Gastroesophageal sphincter (tissue), 4 donors: ENCODE data around the gene ZSWIM7. TPM values are rescaled to one million over a fixed set of nuclear protein-coding genes. Genes with fewer than 3 reads are reported as not detected.

Source experiments
- ATAC-seq: fragments of 150-250 bp; one replicate; pipeline ENCODE4 v1.9.1; 2016; ENCODE audit warnings: mild to moderate bottlenecking, moderate library complexity
- H3K27ac ChIP-seq, 4 donors: fragments of 200-600 bp; sonication (generic) in 3 of 4; 1 replicate in 3 of 4; 2 replicates in 1 of 4; pipeline ENCODE4 v1.5.1; 2016 to 2019
- H3K27me3 ChIP-seq: fragments of 200-600 bp; sonication (generic); one replicate; pipeline ENCODE4 v1.5.1; 2019
- H3K36me3 ChIP-seq, 2 donors: fragments of 200-600 bp; sonication (generic); one replicate each; pipeline ENCODE4 v1.5.1; 2019; ENCODE audit warnings: control low read depth in 1 of 2
- H3K4me1 ChIP-seq, 3 donors: fragments of 200-600 bp; sonication (generic); 1 replicate in 2 of 3; 2 replicates in 1 of 3; pipeline ENCODE4 v1.5.1; 2016 to 2019; ENCODE audit warnings: control low read depth in 2 of 3
- H3K4me3 ChIP-seq, 2 donors: fragments of 200-600 bp; sonication (generic); one replicate each; pipeline ENCODE4 v1.5.1; 2019; ENCODE audit warnings: mild to moderate bottlenecking in 1 of 2, moderate library complexity in 1 of 2
- H3K9me3 ChIP-seq, 3 donors: fragments of 200-600 bp; sonication (generic); one replicate each; pipeline ENCODE4 v1.5.1; 2017 to 2019; ENCODE audit warnings: control low read depth in 2 of 3
- CTCF ChIP-seq, 4 experiments: fragments of 200-600 bp in 2 of 4; fragments of 450-650 bp in 2 of 4; sonication (generic) in 1 of 4; IDR thresholded peaks; one replicate each; pipeline ENCODE4 v1.5.1; 2017 to 2019; ENCODE audit warnings: antibody characterized with exemption in 4 of 4, mild to moderate bottlenecking in 2 of 4, moderate library complexity in 2 of 4
- EP300 ChIP-seq: sonication (generic); formaldehyde crosslinking; IDR thresholded peaks from one replicate; pipeline ENCODE4 v1.6.1; 2017; ENCODE audit warnings: antibody characterized with exemption, mild to moderate bottlenecking
- POLR2A ChIP-seq, 2 donors: fragments of 450-650 bp; IDR thresholded peaks; one replicate each; pipeline ENCODE4 v1.6.1; 2017; ENCODE audit warnings: antibody characterized with exemption in 2 of 2, mild to moderate bottlenecking in 2 of 2, moderate library complexity in 1 of 2
- POLR2AphosphoS5 ChIP-seq: sonication (generic); formaldehyde crosslinking; IDR thresholded peaks from one replicate; pipeline ENCODE4 v1.6.1; 2017; ENCODE audit warnings: antibody characterized with exemption
- WGBS, 2 donors: methylation state at CpG; one replicate each; pipeline ENCODE4 v1.1.5; 2018; ENCODE audit warnings: low coverage in 1 of 2; 5-methylcytosine and 5-hydroxymethylcytosine counted together
- total RNA-seq, 4 donors: library from RNA; depleted of rRNA; stranded (reverse); fragments of >200 nt; gene quantifications; one replicate each; pipeline ENCODE4 v1.1.0, GENCODE V29; 2016

ZSWIM7 gene
- total RNA-seq, 4 donors from 2014 or later, result 12.1 to 32.4 (median 13.6) TPM

GRCh38 chr17:15945527-15946191 lies 53.8 kb downstream of the ZSWIM7 start:
- Histone ChIP-seq H3K36me3 (no peaks in the 10 kb centered on the region), H3K27me3 (peaks cover 55% of the 10 kb centered on the region), H3K9me3 (no peaks in the 10 kb centered on the region), H3K4me1 (peaks cover 0 to 30% (median 17%) of the 10 kb centered on the region in 3 donors), H3K27ac (peak overlapping the region in 1 of 4 donors; percentile 54), H3K4me3 (peak overlapping the region; percentile 29 to 65)
- ATAC-seq, result no peak
- TF ChIP-seq EP300 (no peak), POLR2A (IDR thresholded peaks at IDR 0.05) (no peak), POLR2AphosphoS5 (no peak), CTCF (IDR thresholded peaks at IDR 0.05) (no peak)
- no CpG with 5 or more reads among the region's 64 CpGs for WGBS, 2 donors

GRCh38 chr17:15944759-15945526 lies 54.6 kb downstream of the ZSWIM7 start, which contains the start of gene ADORA2B:
Gene ADORA2B (plus strand): TSS chr17:15945130. CDS start chr17:15945249, 119 bp downstream.
- TF ChIP-seq POLR2A (IDR thresholded peaks at IDR 0.05), result no peak
- peak in 3 of 4 experiments; percentile 39 to 59 (median 40) for TF ChIP-seq CTCF (IDR thresholded peaks at IDR 0.05)
- TF ChIP-seq POLR2AphosphoS5, result no peak
- ATAC-seq, result peak; percentile 79
- H3K9me3 ChIP-seq, result no peaks in the 10 kb centered on the region

GRCh38 chr17:15943971-15944758 lies 55.3 kb downstream of the ZSWIM7 start:
- WGBS, 2 donors, result 37% methylated on average over 16 of the region's 40 CpGs; no CpG with 5 or more reads in 1 of the 2 donors
- peak overlapping the region; percentile 29 to 65 for H3K4me3 ChIP-seq
- peaks cover 0 to 30% (median 17%) of the 10 kb centered on the region in 3 donors for H3K4me1 ChIP-seq
- peak; percentile 39 for ATAC-seq
- H3K36me3 ChIP-seq, result no peaks in the 10 kb centered on the region
- H3K27me3 ChIP-seq, result peaks cover 55% of the 10 kb centered on the region
- no peaks in the 10 kb centered on the region for H3K9me3 ChIP-seq
- peak overlapping the region in 1 of 4 donors; percentile 54 for H3K27ac ChIP-seq
- TF ChIP-seq CTCF (IDR thresholded peaks at IDR 0.05) (no peak), EP300 (no peak)

More at GRCh38 chr17:15944759-15945526, 54.6 kb downstream of the ZSWIM7 start, which contains the start of gene ADORA2B:
- Histone ChIP-seq H3K27me3 (peaks cover 55% of the 10 kb centered on the region), H3K27ac (peak within 1 kb of the TSS in 1 of 4 donors; percentile 54), H3K4me3 (peak within 1 kb of the TSS; percentile 29 to 65), H3K4me1 (peaks cover 0 to 30% (median 17%) of the 10 kb centered on the region in 3 donors), H3K36me3 (no peaks in the 10 kb centered on the region)
- WGBS, 2 donors, result 0 to 3% methylated on average over 4 to 6 of the region's 88 CpGs

DNA sequence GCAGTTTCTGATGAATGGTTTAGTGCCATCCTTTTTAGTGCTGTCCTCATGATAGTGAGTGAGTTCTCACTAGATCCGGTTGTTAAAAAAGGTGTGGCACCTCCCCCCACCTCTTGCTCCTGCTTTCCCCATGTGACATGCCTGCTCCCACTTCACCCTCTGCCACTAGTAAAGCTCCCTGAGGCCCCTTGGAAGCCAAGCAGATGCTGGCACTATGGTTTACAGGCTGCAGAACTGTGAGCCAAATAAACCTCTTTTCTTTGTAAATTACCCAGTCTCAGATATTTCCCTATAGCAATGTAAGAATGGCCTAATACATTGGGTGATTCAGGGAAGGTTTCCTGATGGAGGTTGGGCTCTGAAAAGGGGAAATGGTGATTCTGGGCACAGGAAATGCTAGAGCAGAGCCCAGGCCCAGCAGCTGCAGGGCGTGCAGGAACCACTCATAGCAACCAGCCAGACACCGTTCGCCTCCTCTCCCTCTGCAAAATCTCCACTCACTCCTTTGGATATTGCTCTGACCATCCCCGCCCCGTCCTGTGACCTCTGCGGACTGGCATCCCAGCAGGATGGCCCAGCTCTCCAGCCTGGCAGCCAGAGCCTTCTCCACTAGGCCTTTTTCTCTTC lies 57.2 kb downstream of the ZSWIM7 start:
- ATAC-seq, result no peak
- TF ChIP-seq POLR2A (IDR thresholded peaks at IDR 0.05) (no peak), POLR2AphosphoS5 (no peak), EP300 (no peak), CTCF (IDR thresholded peaks at IDR 0.05) (no peak)
- no peak overlapping the region for H3K4me3 ChIP-seq
- no peaks in the 10 kb centered on the region for H3K36me3 ChIP-seq
- no peak overlapping the region for H3K27ac ChIP-seq
- no peaks in the 10 kb centered on the region for H3K9me3 ChIP-seq
- WGBS, 2 donors, result 79 to 90% methylated on average over 6 to 7 of the region's 7 CpGs
- peaks cover 41% of the 10 kb centered on the region for H3K27me3 ChIP-seq
- peaks cover 0 to 30% (median 17%) of the 10 kb centered on the region in 3 donors for H3K4me1 ChIP-seq
